HG03575 (cell line): ENCODE data around the gene NEDD4L.
"Not testable (repeated sequence)": the region's sequence is repeated elsewhere in the genome, so short reads cannot be mapped to it uniquely, and the experiment has no call there.

Experiments used
- ATAC-seq: cut with Tn5 transposase; IDR thresholded peaks from one replicate; pipeline ENCODE4 v1.9.1; 2021; ENCODE audit not compliant: unreplicated experiment, insufficient number of reproducible peaks, low FRiP score; ENCODE audit errors: extremely low read depth

Gene NEDD4L

DNA sequence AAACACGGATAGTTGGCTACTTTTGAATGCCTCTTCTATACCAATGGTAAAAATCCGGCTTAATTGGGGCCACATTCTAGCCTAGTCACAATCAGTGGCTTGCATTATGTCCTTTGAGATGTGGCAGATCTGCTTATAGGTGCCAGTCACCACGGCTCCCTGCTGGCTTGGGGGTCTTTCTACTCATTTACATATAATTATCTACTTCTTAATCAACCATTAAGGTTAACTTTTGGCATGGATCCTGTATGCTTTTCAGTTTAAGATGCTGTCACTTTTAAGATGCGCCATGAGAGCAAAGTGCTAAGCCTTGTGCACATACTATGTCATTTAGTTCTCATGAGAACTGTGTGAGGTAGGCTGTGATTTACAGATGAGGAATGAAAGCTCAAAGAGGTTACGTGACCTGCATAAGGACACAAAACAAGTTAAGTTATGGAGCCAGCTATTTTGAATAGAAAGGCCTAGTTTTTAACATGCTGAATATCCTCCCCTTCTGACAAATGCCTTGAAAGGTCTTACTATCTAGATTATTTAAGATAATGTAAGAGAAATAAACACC is 4.1 kb downstream of the NEDD4L start:
- ATAC-seq: no peak

- ATAC-seq: no peak
These were observed 5.1 kb downstream of the NEDD4L start for GRCh38 chr18:58049000-58049688.

DNA sequence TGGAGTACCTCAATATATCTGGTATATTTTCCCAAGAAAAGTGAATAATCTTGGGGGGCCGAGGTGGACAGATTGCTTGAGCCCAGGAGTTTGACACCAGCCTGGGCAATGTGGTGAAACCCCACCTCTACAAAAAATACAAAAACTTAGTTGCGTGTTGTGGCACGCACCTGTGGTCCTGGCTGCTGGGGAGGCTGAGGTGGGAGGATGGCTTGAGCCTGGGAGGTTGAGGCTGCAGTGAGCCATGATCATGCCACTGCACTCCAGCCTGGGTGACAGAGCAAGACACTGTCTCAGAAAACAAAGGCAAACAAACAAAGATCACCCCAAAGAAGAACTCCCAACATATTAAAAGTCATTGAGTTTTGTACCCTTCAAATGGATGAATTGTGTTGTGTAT is 6.9 kb downstream of the NEDD4L start:
- not testable (repeated sequence) for ATAC-seq

DNA sequence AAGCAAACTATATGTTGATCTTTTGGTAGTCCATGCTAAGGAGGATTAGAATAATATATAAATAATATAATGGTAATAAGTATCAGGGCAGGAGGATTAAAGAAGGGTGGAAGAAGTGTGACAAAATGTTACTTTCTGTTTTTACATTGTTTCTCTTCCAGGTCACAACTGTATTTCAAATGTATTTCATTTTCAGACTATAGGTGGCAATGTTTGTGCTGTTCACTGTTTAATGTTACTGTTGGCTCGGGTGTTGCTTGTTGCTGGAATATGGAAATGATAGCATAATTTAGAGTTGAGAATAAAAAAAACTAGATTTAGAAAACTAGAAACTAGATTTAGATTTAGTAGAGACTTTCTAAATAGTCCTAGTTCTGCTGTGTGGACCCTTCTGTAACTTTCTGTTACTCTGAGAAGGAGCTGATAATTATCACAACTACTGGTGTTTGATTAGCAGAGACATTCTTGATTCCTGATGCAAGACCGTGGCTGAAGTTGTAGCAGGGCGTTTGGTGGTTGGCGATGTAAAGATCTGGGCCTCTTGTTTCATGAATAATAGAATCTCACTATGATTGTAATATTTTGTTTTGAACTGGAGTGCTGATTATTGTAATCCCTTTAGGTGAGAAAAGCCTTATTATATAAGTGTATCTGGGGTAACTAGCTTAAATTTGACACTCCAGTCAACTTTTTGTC is 7.9 kb downstream of the NEDD4L start:
- no peak for ATAC-seq

- ATAC-seq: no peak
These were observed 8.9 kb downstream of the NEDD4L start for GRCh38 chr18:58052960-58053359.

DNA sequence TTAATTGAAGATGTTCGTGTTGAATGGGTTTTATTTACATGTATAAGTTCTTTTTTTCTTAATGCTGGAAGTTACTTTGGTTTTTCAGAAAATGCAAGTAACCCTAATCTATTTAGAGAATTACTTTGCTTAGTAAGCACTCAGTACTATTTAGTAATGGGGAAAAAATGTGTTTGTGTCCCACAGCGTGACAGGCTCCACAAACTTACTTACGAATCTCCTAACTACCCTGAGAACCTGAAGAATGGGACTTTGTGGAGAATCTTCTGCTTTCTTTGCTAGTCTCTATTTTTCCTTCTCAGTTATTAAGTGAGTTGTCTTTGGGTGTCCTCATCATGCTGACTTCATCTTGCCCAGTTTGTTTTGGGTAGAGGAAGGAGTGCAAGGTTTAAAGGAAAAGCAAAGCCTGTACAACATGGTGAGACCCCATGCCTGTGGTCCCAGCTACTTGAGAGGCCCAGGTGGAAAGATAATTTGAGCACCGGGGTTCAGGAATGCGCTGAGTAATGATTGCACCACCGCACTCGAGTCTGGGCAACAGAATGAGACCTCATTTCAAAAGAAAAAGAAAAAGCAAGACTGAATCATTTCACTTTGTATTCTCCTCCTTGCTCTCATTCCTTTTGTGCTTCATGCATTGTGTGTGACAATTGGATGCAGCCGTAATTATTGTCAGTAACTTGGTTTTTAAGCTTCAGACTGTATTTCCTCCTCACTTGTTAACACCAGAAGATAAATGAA is 10.2 kb downstream of the NEDD4L start:
- no peak for ATAC-seq

- no peak for ATAC-seq
These were observed 12.0 kb downstream of the NEDD4L start for GRCh38 chr18:58055890-58056558.

DNA sequence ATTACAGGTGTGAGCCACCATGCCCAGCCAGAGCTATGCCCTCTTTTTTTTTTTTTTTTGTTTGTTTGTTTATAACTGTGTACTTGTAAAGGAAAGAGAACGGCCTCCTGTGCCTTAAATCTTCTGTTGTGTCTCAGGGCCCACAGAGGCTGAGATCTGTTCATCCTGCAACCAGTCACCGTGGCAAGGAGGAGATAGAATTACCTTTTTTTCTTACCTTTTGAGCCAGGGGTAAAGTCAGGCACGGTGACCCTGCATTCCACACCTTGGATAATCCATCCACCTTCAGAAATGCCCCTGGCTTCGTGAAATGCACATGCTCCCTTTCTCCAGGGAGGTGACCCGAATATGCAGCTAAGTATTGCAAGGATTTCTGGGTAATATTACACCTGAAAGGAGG is 12.8 kb downstream of the NEDD4L start:
- no peak for ATAC-seq

DNA sequence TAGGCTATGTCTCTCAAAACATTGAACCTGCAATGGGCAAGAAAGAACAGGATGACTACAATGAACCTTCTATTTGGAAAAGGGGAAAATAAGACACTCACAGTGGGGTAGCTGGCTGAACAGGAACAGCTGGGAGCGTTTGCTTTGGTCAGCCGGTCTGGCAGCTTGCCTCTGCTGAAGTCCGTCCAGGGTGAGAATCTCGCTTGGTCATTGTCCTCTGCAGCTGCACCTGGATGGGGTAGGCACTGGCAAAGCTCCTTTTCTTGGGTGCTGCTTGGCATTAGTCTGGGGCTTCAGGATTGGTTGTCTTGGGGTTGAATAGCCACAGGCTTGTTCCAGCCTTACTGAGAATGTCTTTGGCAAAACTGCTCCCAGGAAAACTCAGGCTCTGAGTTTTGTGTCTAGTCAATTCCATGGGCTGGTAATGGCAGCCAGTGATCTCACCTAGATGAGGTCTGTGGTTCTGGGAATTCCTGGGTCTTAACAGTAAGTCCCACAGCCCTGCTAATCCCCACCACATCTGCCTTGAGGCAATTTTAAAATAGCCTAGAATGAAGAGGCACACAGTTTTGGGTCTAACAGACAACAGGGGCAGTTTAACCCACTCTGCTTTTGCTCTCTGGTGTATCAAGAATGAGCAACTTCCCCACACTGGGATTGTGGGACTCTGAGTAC is 13.4 kb downstream of the NEDD4L start:
- no peak for ATAC-seq

GRCh38 chr18:58058720-58059119 is 14.7 kb downstream of the NEDD4L start:
- no peak for ATAC-seq

GRCh38 chr18:58060254-58060653 is 16.2 kb downstream of the NEDD4L start:
- ATAC-seq: no peak

DNA sequence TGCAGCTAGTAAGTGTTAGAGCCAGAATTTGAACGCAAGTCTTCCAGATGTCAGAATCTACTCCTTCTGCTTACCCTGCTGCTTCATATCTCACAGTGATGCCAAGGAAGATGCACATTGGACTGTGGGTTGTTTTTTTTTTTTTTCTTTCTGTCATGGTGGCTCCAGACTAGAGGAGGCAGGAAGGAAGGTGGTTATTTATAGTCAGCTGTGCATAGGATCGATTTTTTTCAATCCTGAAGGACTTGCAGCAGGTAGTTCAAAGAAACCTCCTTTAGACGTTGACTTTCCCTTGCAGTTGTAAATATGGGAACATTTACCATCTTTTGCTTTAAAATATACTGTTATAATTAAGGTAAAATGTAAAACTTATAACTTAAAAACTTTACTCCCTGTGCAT is 17.3 kb downstream of the NEDD4L start:
- no peak for ATAC-seq

DNA sequence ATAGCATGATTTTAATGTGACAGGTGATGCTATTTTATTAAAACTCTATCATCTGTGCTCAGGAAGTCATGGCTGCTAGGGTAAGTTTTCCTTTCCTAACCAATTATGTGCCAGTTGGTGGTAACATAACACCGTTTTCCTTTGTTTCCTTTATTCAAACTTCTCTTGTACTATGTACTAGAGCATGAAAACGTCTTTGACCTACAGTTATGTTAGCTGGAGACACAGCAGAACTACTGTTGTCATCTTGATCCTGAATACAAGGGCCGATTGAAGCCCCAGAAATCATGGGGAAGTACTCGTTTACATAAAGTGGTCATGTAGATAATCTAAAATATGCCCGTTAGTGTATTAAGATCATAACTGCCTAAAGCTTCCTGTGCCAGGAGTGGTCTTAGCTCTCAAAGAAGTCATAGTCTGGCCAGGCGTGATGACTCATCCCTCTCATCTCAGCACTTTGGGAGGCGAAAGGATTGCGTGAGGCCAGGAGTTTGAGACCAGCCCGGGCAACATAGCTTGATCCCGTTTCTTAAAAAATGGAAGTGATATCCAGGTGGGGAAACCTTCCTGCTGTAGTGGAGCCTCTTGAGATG is 20.5 kb downstream of the NEDD4L start:
- no peak for ATAC-seq

- no peak for ATAC-seq
These were observed 21.9 kb downstream of the NEDD4L start for GRCh38 chr18:58065956-58066355.

DNA sequence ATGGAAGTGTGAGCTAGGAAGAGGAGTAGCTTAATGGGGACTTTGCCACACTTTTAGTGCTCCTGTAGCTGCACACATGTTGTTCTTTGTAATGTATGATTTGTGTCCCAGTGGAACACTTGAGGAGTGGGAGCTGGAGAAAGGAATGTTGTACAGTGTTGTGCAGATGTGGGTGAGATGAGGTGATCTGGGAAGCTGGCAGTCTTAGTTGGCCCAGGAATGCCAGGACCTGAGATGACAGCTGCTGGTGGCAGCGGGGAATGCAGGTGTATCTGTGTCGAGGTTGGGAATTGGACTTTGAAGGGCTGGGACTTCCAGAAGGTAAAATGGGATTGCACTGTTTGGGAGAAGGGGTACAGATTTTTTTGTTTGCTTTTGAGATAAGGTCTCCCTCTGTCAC is 23.6 kb downstream of the NEDD4L start:
- no peak for ATAC-seq

GRCh38 chr18:58069099-58069498 is 25.1 kb downstream of the NEDD4L start:
- ATAC-seq: no peak

DNA sequence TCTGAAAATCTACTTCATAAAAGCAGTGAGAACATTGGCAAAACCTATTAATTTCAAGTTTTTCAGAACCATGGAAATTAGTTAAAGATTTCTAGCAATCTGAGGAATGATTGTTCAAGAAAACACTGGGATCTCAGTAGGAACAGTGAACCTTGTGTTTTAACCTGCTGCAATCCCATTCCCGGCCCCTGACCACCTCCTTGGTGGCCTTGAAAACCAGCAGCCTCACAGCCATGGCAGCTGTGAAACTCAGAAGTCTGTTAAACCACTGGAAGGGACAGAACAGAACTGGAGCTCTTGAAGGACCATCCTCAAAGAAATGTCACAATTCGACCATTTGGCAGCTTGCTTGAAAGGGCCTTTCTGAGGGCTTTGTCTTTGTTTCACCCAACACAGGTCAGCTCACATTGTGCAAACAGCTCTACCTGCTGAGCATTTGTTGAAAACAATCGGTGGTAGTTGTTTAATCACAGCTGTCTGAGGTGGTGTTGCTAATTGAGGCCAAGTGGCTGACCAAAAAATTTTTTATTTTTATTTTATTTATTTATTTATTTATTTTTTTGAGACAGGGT is 25.8 kb downstream of the NEDD4L start:
- ATAC-seq: no peak

DNA sequence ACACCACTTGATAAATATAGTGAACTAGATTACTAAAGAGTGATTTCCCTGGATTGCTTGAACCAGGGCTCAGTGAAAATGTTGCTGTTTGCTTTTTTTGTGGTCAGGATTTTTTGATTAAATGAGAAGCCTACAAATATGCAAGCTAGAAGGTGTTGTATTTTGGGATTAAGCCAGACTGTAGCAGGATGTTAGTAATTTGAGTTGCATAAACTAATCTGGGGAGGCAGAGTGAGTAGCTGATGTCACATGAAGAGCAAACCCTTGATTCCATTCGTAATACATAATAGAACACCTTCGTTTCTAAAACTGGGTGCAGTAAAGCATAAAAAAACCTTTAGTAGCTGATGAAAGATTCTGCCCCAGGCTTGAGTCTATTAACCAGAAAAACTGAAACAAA is 32.0 kb downstream of the NEDD4L start:
- no peak for ATAC-seq
